ENCODE data around the gene ZBTB18. TPM values are rescaled to one million over a fixed set of nuclear protein-coding genes. Genes with fewer than 3 reads are reported as not detected.
"Not testable (repeated sequence)": the region's sequence is repeated elsewhere in the genome, so short reads cannot be mapped to it uniquely, and the experiment has no call there.

Gene ZBTB18
- total RNA-seq, 1 donor from 2014 or later, result 18.0 TPM

DNA sequence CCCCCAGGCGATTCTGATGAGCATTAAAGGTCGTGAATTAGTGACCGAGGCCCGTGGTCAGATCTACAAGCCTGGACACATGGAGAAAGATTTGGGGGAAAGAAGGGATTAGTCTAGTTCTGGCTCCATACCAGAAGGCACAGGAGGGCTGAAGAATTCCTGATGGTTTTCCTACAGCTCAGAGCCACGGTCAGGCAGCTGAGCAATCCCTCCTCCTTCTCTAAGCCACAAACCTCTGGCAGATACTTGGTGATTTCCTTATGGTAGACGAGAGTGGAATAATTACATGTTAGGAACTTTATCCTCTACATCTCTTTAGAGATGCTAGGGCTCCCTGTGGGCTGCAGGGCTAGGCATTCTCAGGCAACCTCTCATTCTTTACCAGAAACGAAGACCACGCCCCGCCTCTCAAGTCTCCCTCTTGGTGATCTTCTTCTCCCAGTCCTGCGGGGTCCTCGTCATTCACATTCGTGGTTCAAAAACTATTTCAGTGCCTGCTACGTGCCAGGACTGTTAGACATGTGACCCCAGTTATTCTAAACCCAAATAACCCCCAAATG, 20.5 kb upstream of the ZBTB18 start:
- DNase-seq (ENCODE audit: low spot score), result no peak
- intact Hi-C loops (cut with DNase I), result no loop called here

DNA sequence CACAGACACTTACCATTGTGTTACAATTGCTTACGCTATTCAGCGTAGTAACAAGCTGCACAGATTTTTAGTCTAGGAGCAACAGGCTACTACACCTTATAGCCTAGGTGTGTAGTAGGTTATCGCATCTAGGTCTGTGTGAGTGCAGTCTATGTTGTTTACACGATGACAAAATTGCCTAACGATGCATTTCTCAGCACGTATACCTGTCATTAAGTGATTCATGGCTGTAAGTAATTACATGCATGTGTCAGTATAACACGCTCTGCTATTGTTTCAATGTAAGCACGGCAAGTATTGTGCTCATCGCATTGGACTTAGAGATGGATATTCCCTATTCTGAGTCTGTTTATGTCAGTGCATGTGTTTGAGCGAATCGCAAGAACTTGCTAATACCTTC, 15.7 kb upstream of the ZBTB18 start:
- intact Hi-C loops (cut with DNase I), result no loop called here
- DNase-seq (ENCODE audit: low spot score), result no peak

DNA sequence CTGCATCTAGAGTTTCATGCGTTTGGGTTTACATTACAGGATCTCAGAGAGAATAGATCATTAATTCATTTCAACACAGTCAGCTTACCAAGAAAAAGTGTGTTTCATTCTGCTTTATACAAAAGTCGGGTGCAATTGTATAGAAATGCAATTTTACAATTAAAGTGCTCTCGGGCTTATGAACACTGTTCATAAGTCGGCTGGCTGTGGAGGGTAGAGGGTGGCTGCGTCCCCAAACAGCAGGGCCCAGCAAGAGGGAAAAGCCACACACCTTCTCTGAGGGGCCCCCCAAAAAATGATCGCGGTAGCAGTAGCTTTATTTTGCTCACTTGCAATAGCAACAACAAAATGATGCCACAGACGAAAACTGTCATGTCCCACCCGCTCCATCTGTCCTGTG, 13.8 kb upstream of the ZBTB18 start:
- intact Hi-C loops (cut with DNase I), result no loop called here
- no peak for DNase-seq (ENCODE audit: low spot score)

DNA sequence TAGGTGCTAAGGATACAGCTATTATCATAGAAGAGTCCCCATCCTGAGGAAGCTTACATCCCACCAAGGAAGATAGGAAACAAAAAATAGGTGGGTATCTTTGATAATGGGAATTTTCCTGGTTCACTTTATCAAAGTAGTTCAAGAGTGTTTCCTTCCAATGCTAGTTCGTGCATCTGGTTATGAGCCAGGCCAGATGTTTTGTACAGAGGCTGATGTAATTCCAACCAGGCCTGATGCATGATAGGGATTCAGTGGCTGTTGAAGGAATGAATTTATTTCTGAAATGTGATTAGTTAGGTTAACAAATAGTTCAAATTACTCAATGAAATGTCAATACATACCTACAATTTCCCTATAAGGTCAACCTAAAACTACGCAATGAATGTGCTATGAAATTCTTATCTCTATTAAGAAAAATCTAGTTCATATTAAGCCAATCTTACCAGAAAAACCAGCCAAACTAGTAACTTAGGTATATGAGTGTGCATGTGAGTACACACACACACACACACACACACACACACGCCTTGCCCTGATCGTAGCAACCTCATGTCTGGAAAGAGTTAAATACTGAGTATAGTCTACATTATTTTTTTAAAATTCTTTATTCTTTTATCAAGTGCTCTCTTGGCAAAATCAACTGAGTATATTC, 9.5 kb upstream of the ZBTB18 start:
- DNase-seq (ENCODE audit: low spot score), result no peak
- intact Hi-C loops (cut with DNase I), result no loop called here

DNA sequence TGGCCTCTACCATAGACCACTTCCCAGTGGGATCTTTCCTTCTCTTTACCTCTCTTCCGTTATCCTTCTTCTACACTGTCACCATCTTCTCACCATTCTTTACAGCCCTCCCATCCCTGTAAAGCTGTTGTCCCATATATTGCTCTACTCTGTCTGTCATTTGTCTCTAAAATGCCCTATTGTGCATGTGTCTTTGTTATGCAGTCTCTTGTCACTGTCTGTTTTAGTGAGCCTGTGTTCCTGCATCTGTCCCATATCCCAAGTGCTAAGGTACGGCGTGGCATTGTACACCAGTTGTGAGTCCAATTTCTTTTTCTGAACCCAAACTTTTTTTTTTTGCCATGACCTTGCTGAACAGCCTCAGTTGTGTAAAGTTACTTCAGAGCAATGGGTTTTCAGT, 8.8 kb upstream of the ZBTB18 start:
- intact Hi-C loops (cut with DNase I), result no loop called here
- DNase-seq (ENCODE audit: low spot score), result no peak

DNA sequence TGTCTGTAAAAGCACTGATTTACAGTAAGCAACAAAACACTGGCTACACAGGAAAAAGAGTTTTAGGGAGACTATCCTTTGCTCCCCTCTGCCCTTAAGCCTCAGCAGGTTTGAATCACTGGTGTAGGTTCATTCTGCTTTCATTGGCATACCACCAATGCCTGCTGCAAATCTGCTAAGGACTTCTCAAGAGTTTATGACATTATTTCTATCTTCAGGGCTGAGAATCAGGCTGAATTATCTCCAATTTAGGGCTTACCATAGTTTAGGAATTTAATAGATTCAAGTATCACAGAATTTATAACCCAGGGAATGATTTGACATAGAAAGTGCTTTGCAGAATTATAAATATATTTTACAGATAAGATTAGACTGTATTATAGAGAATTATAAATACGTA, 6.7 kb upstream of the ZBTB18 start:
- no peak for DNase-seq (ENCODE audit: low spot score)
- intact Hi-C loops (cut with DNase I), result no loop called here

DNA sequence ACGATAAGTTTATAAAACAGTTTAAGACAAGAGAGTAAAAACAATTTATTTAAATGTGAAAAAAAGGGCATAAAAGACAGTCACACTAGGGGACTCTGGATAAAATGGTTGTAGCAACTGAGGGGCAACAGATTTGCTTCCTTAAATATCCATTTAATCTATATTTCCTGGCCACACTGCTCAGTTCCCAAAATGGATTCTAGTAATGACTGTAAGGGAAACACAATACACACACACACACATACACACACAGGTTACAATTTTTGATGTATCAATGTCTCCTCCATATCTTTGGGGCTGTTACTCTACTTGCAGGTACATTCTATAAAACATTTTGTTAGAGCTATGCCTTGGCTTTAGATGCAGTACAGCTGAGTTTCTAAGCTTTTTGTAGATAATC, 4.8 kb upstream of the ZBTB18 start:
- not testable (repeated sequence) for DNase-seq (ENCODE audit: low spot score)
- intact Hi-C loops (cut with DNase I), result loop anchor here (5.0 kb wide), 3 partner anchors 199 to 606 kb away; partner anchors contain the start of genes ADSS2 and DESI2

DNA sequence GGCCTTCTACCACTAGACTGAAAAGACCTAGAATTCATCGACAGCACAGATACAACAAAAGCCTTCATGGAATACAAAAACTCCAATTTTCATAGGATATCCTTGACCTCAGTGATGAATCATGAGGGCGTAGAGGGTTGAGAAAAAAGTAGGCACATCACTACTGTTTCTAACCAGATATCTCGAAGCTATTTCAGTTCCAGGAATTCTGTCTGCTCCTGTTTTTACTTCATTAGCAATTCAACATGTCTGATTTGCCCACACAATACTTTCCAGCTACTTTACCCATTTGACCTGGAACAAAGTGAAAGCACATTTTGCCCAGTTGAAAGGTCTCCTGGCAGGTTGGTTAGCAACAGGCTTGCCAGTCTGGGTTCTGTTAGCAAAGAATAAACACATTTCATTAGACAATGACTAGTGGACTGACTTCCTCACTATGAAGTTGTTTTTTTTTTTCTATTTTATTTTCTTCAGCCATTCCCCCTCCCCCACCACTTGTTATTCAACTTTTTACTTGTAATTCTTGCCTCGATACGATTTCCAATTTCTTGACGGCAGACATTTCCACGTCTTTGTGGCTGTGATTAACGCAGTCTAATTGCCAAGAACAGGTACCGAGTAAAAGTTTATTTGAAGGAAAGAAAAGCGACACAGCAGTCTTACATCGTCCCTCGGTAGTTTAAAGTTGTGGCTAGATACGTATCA, 4.0 kb upstream of the ZBTB18 start:
- intact Hi-C loops (cut with DNase I), result loop anchor here (5.0 kb wide), 3 partner anchors 200 to 605 kb away; partner anchors contain the start of genes ADSS2 and DESI2
- no peak for DNase-seq (ENCODE audit: low spot score)

DNA sequence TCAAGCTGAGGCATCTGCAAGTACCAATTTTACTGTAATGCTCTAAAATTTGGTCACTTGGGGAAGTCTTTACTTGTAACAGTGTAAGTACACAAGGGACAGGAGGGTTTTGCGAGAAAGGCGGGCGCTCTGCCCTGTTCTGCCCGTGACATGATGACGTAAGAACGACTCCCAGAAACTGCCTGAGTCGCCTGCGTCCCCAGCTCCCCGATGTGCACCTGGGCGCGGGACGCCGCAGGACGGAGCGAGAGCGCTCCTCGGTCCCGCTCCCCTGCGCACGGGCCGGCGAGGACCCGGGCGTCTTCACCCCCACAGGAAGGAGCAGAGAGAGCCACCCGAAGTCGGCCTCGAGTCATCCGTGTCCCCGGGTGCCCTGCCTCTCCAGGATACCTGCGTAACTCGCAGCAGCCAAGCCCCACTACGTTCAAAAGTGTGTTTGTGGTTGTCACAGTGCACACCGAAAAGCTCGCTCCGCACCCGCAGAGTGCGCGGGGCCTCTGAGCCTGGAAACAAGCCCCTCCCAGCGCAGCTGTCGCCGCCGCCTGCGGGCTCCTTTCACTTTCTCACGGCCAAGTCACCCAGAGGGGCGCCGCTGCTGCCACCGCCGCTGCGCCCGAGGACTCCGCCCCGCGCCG, 3.3 kb upstream of the ZBTB18 start:
- peak; percentile 85 for DNase-seq (ENCODE audit: low spot score)
- intact Hi-C loops (cut with DNase I), result loop anchor here (5.0 kb wide), 3 partner anchors 200 to 605 kb away; partner anchors contain the start of genes ADSS2 and DESI2

DNA sequence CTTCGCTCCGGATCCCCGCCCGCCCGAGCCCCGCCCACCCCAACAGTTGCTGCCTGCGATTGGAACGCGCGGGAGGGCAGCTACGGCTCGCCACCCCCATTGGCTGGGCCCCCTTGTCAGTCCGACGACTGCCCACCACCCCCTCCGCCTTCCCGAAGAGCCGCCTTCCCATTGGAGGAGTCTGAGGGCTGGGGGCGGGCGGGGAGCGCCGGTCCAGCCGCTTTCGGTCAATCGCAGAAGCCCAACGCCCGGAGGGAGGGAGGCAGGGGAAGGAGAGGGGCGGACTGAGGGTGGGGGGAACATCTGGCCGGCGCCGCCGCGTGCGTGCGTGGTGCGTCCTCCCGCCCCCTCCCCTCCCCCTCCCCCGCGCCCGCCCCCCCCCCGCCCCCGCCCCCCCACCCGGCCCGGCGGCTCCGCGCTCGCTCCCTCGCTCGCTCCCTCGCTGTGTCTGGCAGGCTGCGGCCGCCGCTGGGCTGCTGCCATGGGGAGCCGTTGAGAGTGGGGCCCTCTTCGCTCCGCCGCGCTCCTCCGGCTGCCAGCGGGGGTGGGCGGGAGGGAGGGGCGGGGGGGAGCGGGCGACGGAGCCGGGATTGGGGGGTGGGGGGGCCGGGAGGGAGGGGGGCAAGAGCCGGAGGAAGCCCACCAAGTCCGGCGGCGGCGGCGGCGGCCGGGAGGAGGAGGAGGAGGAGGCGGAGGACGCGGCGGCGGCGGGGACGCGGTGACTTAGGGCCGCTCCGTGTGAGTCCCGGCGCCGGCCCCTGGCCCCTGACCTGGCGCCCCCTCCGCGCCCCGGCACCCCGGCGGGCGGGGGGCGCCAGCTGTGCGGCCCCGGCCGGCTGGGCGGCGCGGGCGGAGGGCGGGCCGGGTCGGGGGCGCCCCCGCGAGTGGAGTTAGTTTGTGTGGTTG, 2.6 kb upstream of the ZBTB18 start:
- DNase-seq (ENCODE audit: low spot score), result peak; percentile 100
- intact Hi-C loops (cut with DNase I), result loop anchor here (5.0 kb wide), 3 partner anchors 201 to 604 kb away; partner anchors contain the start of genes ADSS2 and DESI2

DNA sequence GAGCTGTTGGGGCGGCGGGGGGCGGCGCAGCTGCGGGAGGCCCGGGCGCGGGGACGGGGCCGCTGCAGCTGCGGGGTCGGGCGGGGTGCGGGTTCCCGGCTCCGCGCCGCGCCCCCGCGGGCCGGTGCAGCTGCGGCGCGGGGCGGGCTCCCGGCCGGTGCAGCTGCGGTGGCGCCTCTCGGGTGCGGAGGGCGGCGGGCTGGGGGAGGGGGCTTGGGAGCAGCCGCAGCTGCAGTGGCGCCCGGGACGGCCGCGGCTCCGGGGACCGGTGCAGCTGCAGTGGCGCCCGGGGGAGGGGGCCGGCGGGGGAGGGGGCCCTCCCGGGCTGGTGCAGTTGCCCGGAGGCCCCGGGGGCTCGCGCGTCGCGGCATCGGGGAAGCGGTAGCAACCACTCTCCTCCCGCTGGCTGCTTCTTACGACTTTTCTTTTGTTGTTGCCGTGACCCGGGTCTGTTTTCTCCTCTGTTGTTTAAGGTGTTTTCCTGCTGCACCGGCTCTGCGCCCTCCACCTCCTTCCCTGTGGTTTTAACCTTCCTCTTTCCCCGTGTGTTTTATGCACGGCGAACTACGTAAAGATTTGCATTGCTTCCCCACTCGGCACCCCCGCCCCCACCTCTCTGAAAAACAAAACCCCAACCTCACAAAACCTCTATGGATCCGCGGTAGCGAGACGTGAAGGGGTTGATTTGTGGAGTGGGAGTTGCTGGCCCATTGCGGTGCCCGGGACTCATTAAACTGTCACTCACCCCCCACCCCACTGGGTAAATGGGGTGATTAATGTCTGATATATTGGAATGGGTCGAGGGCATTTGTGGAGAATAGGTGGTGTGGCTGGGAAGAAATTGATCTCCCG, 1.7 kb upstream of the ZBTB18 start:
- peak; percentile 83 for DNase-seq (ENCODE audit: low spot score)
- intact Hi-C loops (cut with DNase I), result loop anchor here (5.0 kb wide), 4 partner anchors 113 to 603 kb away; partner anchors contain the start of genes ADSS2 and DESI2

DNA sequence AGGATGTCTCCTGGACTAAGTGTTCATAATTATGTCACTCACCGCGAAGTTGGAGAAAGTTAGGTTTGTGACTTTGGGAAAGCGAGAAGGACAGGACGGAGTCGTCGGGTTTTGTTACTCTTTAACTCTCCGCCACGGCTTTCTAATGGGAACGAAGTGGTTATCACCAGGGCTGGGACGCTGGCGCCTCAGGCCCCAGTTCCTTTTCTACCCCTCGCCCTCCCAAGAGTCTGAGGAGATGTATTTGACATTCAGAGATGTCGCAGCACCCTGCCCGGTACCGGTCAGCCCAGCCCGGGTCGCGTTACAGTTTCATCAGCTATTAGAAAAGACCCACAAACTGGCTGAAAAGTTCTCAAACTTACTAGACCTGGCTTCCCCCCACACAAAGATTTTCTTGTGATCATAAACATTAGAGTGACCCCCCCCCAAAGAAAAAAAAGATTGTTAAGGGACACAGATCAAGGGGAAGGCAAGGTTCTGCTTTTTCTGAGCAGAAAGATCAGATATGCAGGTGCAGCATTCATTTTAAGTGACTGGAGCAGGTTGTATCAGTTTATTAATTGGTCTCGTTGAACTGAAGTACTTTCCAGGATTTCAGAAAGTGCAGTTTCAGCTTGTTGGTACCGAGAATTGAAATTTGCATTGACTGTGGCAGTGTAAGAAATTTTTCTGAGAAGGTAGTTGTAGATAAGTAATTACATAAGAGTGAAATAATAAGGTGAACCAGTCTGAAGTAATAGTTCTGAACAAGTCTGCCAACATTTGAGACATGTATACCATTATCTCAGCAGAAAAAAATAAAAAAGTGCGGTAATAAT, 859 bp upstream of the ZBTB18 start:
- DNase-seq (ENCODE audit: low spot score), result no peak
- intact Hi-C loops (cut with DNase I), result loop anchor here (5.0 kb wide), 1 partner anchor 112 kb away; no protein-coding TSS in a partner anchor

DNA sequence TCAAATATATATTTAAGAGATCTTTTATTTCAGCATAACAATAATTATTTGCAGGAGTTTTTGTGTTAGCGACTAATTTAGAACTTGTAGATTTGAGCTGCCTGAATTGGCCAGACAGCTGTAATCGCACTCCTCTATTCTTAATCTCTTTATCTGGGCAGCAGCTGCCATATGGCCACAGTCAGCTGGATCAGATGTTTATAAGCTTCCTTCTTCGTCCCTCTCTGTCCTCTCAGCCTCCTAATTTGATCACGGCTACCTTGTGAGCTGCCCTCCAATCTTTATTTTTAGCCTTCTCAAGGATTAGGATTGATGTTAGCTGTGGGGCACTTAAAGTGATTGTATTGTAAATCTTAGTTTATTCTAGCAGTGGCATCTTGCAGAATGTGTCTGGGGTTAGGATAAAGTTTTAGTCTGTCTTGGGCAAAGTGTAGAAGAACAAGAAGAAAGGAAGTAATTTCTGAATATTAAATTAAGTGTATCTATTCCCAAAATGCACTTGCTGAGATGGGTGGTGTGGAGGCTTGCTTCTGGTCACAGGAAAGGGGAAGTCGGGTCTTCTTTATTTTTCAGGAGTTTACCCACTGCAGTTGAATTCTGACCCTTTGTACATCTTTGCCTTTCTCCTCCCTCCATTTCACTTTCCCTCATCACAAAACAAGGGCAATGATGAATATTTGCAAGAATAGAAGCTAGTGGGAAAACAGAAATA, 1.1 kb downstream of the ZBTB18 start:
- intact Hi-C loops (cut with DNase I), result loop anchor here (5.0 kb wide), 1 partner anchor 110 kb away; no protein-coding TSS in a partner anchor

DNA sequence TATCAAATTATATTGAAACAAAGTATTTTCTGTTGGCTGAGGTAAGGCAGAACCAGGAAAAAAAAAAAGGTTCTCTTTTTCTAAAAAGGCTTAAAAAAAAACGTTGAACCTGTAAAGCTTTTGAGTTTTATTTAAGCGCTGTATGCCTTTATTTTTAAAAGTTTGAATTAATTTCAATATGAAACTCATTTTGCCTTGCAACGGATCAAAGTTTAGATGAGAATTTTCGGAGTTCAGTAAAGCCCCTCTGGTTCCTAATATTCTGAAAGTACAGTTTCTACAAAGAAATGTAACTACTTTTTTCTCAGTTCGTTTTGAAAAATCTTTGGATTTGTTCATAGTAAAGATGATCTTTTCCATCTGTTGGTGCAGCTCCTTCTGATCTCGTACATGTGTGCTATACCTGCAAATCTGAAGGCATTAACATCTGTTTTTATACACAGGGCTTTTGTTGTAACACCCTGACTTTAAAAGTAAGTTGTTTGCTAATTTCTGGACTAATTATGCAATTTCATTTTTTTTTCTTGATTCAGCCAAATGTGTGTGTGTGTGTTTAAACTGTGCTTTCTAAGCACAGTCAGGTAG, 1.7 kb downstream of the ZBTB18 start:
- no peak for DNase-seq (ENCODE audit: low spot score)
- intact Hi-C loops (cut with DNase I), result loop anchor here (5.0 kb wide), 1 partner anchor 109 kb away; no protein-coding TSS in a partner anchor

More for the DNA sequence above, 1.1 kb downstream of the ZBTB18 start:
- no peak for DNase-seq (ENCODE audit: low spot score)

DNA sequence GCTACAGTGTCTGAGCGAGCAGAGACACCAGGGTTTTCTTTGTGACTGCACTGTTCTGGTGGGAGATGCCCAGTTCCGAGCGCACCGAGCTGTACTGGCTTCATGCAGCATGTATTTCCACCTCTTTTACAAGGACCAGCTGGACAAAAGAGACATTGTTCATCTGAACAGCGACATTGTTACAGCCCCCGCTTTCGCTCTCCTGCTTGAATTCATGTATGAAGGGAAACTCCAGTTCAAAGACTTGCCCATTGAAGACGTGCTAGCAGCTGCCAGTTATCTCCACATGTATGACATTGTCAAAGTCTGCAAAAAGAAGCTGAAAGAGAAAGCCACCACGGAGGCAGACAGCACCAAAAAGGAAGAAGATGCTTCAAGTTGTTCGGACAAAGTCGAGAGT, 2.7 kb downstream of the ZBTB18 start:
- DNase-seq (ENCODE audit: low spot score), result no peak
- intact Hi-C loops (cut with DNase I), result loop anchor here (5.0 kb wide), 1 partner anchor 108 kb away; no protein-coding TSS in a partner anchor

All from cardiac septum (tissue), 1 donor.